ENCODE data around the gene CREG2.

CREG2 gene

DNA sequence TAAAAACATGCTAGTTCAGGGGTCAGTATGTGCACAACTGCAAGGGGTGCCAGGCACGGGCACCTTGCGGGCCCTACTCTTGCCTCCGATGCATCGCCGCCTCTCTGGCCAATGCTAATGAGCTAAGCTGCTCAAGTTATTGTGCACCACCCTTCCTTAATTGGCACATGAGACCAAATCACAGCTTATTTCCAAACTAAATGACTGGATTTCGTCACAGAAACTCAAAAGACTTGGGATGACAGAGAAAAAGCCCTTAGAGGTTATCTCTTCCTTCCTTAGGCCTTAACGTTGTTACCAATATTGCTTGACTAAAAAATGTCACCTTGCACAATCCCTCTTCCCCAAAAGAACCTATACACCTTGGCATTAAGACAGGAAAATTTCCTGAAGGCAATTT, 86.5 kb downstream of the CREG2 start:
- no peak overlapping the region for H3K4me3 ChIP-seq (ENCODE audit: low read depth, low read length)
- no peaks in the 10 kb centered on the region for H3K27me3 ChIP-seq (replicated peaks)
- DNase-seq = no peak
- no peak overlapping the region for H3K27ac ChIP-seq
- H3K36me3 ChIP-seq (replicated peaks) = no peaks in the 10 kb centered on the region
- in situ Hi-C loops (cut with HindIII; ENCODE audit: low pct_ligation_motif_present, low sequenced_read_pairs) = no loop called here
- TF ChIP-seq, protein P1, sequence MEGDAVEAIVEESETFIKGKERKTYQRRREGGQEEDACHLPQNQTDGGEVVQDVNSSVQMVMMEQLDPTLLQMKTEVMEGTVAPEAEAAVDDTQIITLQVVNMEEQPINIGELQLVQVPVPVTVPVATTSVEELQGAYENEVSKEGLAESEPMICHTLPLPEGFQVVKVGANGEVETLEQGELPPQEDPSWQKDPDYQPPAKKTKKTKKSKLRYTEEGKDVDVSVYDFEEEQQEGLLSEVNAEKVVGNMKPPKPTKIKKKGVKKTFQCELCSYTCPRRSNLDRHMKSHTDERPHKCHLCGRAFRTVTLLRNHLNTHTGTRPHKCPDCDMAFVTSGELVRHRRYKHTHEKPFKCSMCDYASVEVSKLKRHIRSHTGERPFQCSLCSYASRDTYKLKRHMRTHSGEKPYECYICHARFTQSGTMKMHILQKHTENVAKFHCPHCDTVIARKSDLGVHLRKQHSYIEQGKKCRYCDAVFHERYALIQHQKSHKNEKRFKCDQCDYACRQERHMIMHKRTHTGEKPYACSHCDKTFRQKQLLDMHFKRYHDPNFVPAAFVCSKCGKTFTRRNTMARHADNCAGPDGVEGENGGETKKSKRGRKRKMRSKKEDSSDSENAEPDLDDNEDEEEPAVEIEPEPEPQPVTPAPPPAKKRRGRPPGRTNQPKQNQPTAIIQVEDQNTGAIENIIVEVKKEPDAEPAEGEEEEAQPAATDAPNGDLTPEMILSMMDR (IDR thresholded peaks at IDR 0.05; ENCODE audit: low read depth, low read length, missing control alignments) = no peak

DNA sequence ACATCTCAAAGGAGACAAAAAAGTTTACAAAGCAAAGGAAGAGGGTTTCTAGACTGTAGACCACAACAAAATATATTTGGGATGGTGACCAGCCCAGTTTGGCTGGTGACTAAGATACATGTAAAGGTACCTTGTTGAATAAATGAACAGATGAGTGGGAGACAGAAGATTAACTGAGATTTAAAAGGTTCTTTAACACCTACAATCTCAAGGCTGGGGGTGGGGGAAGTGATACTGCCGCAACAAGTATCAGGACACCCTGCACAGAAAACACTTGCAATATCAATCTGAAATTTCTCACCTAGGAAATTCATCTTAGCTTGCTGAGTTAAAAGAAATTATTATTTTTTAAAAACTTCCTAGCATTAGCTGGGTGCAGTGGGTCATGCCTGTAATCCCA, 87.1 kb downstream of the CREG2 start:
- in situ Hi-C loops (cut with HindIII; ENCODE audit: low pct_ligation_motif_present, low sequenced_read_pairs) = no loop called here
- TF ChIP-seq, protein P1 (IDR thresholded peaks at IDR 0.05; ENCODE audit: low read depth, low read length, missing control alignments) = no peak
- H3K36me3 ChIP-seq (replicated peaks) = no peaks in the 10 kb centered on the region
- H3K27me3 ChIP-seq (replicated peaks) = no peaks in the 10 kb centered on the region
- no peak for DNase-seq
- no peak overlapping the region for H3K4me3 ChIP-seq (ENCODE audit: low read depth, low read length)
- no peak overlapping the region for H3K27ac ChIP-seq

DNA sequence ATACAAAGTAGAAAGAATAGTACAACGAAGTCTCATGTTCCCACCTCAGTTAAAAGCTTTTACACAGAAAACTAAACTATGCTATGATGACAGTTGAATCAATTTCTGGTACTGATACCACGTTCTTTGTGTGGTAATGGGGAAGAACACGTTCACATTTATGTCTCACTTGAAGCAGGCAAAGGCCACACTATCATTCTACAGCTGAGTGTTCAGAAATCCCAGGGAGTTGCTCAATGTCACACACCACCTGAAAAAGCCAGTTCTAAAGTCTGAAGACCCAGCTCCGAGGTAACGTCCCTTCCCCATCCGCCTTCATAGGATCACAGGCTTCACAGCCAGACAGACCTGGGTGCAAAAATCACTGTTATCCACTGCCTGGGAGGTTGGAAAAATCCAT, 87.7 kb downstream of the CREG2 start:
- no peak for DNase-seq
- H3K4me3 ChIP-seq (ENCODE audit: low read depth, low read length) = no peak overlapping the region
- H3K27me3 ChIP-seq (replicated peaks) = no peaks in the 10 kb centered on the region
- no peaks in the 10 kb centered on the region for H3K36me3 ChIP-seq (replicated peaks)
- in situ Hi-C loops (cut with HindIII; ENCODE audit: low pct_ligation_motif_present, low sequenced_read_pairs) = no loop called here
- TF ChIP-seq, protein P1 (IDR thresholded peaks at IDR 0.05; ENCODE audit: low read depth, low read length, missing control alignments) = no peak
- H3K27ac ChIP-seq = no peak overlapping the region

DNA sequence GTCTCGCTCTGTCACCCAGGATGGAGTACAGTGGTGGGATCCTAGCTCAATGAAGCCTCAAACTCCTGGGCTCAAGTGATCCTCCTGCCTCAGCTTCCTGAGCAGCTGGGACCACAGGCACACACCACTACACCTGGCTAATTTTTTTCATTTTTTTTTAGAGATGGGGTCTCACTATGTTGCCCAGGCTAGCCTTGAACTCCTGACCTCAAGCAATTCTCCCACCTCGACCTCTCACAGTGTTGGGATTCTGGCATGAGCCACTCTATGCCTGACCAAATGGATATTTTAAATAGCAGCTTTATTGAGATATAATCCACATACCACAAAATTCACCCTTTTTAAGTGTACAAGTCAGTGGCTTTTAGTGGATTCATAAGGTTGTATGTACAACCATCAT, 89.9 kb downstream of the CREG2 start:
- H3K27me3 ChIP-seq (replicated peaks) = no peaks in the 10 kb centered on the region

DNA sequence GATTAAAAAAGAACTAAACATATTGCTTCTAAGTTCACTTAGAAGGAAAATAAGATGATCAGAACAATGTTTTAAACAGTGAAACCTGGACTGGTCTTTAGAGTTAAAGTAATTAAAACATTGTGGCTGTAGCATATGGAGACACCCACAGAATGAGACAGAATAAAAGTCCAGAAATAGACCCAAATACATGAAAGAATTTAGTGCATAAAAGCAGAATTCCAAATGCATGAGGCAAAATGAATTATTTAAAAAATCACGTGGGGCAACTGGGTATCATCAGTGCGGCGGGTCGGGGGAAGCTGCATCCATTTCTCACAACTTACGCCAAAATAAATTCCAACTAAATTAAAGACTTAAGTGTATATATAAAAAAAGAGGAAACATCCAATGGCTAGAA, 90.9 kb downstream of the CREG2 start:
- Histone ChIP-seq H3K4me3 (ENCODE audit: low read depth, low read length) (no peak overlapping the region), H3K27me3 (replicated peaks) (no peaks in the 10 kb centered on the region), H3K36me3 (replicated peaks) (no peaks in the 10 kb centered on the region), H3K27ac (peak overlapping the region; percentile 31)
- DNase-seq = peak; percentile 12
- in situ Hi-C loops (cut with HindIII; ENCODE audit: low pct_ligation_motif_present, low sequenced_read_pairs) = no loop called here
- TF ChIP-seq, protein P1 (IDR thresholded peaks at IDR 0.05; ENCODE audit: low read depth, low read length, missing control alignments) = no peak

More for the DNA sequence above, 89.9 kb downstream of the CREG2 start:
- Histone ChIP-seq H3K36me3 (replicated peaks) (no peaks in the 10 kb centered on the region), H3K27ac (no peak overlapping the region), H3K4me3 (ENCODE audit: low read depth, low read length) (no peak overlapping the region)
- no peak for DNase-seq
- in situ Hi-C loops (cut with HindIII; ENCODE audit: low pct_ligation_motif_present, low sequenced_read_pairs) = no loop called here
- TF ChIP-seq, protein P1 (IDR thresholded peaks at IDR 0.05; ENCODE audit: low read depth, low read length, missing control alignments) = no peak

DNA sequence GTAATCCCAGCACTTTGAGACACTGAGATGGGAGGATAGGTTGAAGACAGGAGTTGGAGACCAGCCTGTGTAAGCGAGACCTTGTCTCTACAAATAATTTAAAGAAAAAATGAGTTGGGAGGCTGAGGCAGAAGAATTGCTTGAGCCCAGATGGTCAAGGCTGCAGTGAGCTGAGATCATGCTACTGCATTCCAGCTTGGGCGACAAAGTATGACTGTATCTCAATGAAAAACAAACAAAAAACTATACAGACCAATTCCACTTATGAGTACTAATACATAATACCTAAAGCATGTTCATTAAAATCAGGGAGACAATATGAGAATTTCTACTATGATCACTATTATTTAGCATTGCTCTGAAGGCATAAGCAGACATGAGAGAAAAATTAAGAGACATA, 91.4 kb downstream of the CREG2 start:
- peak; percentile 78 for DNase-seq
- in situ Hi-C loops (cut with HindIII; ENCODE audit: low pct_ligation_motif_present, low sequenced_read_pairs) = no loop called here
- H3K27me3 ChIP-seq (replicated peaks) = no peaks in the 10 kb centered on the region
- TF ChIP-seq, protein P1 (IDR thresholded peaks at IDR 0.05; ENCODE audit: low read depth, low read length, missing control alignments) = no peak
- H3K27ac ChIP-seq = peak overlapping the region; percentile 31
- H3K4me3 ChIP-seq (ENCODE audit: low read depth, low read length) = no peak overlapping the region
- no peaks in the 10 kb centered on the region for H3K36me3 ChIP-seq (replicated peaks)
